Measurements from ENCODE around the gene ZNF683.
A peak's percentile ranks its signal among the peaks of the same experiment; 100 is the strongest.
"Not testable (repeated sequence)": the region's sequence is repeated elsewhere in the genome, so short reads cannot be mapped to it uniquely, and the experiment has no call there.

ZNF683 gene

GRCh38 chr1:26384076-26384475 lies 11.5 kb upstream of the ZNF683 start:
- DNase-seq = no peak

- no peak for DNase-seq
These were observed 6.3 kb upstream of the ZNF683 start for GRCh38 chr1:26378879-26379251.

- DNase-seq = peak; percentile 48
These were observed 5.7 kb upstream of the ZNF683 start for GRCh38 chr1:26378088-26378878.

- no peak for DNase-seq
These were observed 3.5 kb upstream of the ZNF683 start for GRCh38 chr1:26376050-26376449.

- no peak for DNase-seq
These were observed 2.5 kb upstream of the ZNF683 start for GRCh38 chr1:26375081-26375480.

- not testable (repeated sequence) for DNase-seq
These were observed 1.8 kb upstream of the ZNF683 start for GRCh38 chr1:26374361-26374760.

GRCh38 chr1:26373789-26374188 lies 1.2 kb upstream of the ZNF683 start:
- no peak for DNase-seq

GRCh38 chr1:26373281-26373680 lies 731 bp upstream of the ZNF683 start:
- DNase-seq = no peak

- DNase-seq = no peak
These were observed 511 bp downstream of the ZNF683 start for GRCh38 chr1:26372039-26372438.

- no peak for DNase-seq
These were observed 1.8 kb downstream of the ZNF683 start for GRCh38 chr1:26370591-26371382.

- no peak for DNase-seq
These were observed 4.1 kb downstream of the ZNF683 start for GRCh38 chr1:26368486-26368885.

- DNase-seq = no peak
These were observed 4.5 kb downstream of the ZNF683 start for GRCh38 chr1:26368006-26368405.

GRCh38 chr1:26367441-26367840 lies 5.1 kb downstream of the ZNF683 start:
- DNase-seq = no peak

- DNase-seq = no peak
These were observed 7.6 kb downstream of the ZNF683 start for GRCh38 chr1:26364956-26365355.

- peak; percentile 69 for DNase-seq
These were observed 8.8 kb downstream of the ZNF683 start for GRCh38 chr1:26363549-26364448.

- DNase-seq = no peak
These were observed 10.2 kb downstream of the ZNF683 start for GRCh38 chr1:26362331-26362730.

- DNase-seq = no peak
These were observed 10.9 kb downstream of the ZNF683 start for GRCh38 chr1:26361605-26362122.

- no peak for DNase-seq
These were observed 11.5 kb downstream of the ZNF683 start for GRCh38 chr1:26360807-26361604.

- DNase-seq = no peak
These were observed 12.4 kb downstream of the ZNF683 start for GRCh38 chr1:26359981-26360806.

- no peak for DNase-seq
These were observed 13.9 kb downstream of the ZNF683 start for GRCh38 chr1:26358411-26359384.
